ENCODE data around the gene MGAT2.
"Not testable (repeated sequence)": the region's sequence is repeated elsewhere in the genome, so short reads cannot be mapped to it uniquely, and the experiment has no call there.

The MGAT2 gene

DNA sequence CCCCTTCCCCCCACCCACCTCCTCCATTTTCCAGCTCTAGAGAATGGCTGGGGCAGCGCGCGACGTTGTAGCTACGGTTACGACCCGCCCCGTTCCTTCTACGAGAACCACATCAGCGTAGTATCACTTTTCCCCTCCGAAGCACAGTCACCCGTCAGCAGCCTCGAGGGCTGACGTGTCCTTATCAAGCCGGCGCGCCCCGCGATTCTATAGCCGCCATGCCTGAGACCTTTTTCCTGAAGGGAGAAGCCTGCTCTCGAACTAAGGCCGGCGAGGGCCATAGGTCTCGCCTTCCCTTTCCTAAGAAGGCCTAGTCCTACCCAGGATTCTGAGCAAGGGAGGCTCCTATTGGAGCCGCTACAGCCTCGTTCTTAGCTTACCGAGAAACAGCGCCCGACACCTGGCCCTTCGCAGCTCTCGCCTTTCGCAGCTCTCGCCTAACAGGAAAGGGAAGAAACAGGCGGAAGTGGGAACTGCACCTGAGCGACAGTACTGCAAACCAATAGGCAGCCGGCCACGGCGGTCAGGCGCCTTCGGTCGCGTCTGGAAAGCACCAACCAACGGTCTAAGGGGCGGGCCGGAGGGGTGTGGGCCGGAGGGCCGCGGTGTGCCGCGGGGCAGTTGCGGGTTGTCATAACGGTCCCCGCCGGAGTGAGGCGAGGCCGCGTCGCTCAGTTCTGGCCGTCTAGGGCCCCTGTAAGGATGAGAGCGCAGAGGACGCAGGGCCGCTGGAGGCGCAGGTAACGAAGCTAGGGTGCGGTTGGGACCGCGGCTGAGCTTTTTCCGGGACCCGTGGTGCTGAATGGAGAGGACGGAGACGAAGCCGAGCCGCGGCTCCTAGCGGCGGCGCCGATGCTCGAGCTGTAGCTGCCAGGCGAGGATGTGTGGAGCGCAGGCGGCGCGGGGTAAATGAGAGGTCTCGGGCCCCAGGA is at the start of gene MGAT2, which contains the start of gene RPL36AL:
TSS of gene MGAT2 (plus strand) at position 618 of the 932 bp plus-strand sequence. CDS start 470 bp downstream, outside the sequence.
TSS of gene RPL36AL (minus strand) at position 445 of the 932 bp plus-strand sequence. CDS start 1,522 bp downstream, outside the sequence.
- DNase-seq (ENCODE audit: low spot score): peak; percentile 91

GRCh38 chr14:49574038-49574437 is 46.6 kb upstream of the MGAT2 start:
- no peak for DNase-seq (ENCODE audit: low spot score)

GRCh38 chr14:49578141-49578540 is 42.5 kb upstream of the MGAT2 start:
- no peak for DNase-seq (ENCODE audit: low spot score)

DNA sequence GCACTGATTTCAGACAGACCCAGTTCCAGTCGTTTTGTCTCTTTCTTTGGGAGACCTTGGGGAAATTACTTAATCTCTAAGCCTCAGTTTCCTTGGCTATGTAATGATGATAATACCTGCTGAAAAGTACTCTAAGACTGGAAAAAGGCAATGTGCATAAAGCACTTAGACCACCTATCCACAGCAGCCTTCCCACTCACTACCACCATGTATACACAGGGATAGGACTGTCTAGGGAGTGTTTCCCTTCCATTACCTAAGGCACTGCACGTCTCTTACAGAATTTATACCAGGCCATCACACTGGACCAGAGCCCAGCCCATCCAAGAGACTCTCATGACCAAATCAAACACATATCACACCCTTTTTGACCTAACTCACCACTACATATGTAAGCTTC is 40.8 kb upstream of the MGAT2 start:
- no peak for DNase-seq (ENCODE audit: low spot score)

DNA sequence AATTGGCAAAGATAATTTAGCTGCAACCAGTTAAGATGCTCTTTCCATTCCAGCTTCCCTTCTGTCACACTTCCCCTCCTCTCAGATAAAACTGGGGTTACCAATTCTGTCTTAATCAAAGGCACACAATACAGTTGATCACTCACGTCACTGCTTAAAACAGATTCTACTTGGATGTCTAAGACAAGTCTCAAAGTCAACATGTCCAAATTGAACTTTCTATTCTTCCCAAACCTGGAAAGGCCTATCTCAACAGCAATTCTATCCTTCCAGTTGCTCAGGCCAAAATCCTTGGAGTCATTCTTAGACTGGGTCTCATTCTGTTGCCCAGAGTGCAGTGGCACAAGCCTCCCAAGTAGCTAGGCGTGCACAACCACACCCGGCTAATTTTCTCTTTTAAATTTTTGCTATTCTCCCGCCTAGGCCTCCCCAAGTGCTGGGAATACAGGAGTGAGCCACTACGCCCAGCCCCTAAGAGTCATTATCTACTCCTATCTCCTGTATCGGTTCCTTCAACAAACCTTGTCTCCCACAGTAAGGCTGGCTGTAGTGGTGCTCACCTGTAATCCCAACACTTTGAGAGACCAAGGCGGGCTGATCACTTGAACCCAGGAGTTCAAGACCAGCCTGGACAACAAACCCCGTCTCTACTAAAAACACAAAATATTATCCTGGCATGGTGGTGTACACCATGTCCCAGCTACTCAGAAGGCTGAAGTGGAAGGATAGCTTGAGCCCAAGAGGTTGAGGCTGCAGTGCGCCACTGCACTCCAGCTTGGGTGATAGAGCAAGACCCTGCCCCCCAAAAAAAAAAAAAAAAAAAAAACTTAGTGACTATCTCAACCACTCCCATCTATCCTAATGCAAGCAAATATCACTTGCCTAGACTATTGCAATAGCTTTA is 39.1 kb upstream of the MGAT2 start:
- DNase-seq (ENCODE audit: low spot score): no peak

DNA sequence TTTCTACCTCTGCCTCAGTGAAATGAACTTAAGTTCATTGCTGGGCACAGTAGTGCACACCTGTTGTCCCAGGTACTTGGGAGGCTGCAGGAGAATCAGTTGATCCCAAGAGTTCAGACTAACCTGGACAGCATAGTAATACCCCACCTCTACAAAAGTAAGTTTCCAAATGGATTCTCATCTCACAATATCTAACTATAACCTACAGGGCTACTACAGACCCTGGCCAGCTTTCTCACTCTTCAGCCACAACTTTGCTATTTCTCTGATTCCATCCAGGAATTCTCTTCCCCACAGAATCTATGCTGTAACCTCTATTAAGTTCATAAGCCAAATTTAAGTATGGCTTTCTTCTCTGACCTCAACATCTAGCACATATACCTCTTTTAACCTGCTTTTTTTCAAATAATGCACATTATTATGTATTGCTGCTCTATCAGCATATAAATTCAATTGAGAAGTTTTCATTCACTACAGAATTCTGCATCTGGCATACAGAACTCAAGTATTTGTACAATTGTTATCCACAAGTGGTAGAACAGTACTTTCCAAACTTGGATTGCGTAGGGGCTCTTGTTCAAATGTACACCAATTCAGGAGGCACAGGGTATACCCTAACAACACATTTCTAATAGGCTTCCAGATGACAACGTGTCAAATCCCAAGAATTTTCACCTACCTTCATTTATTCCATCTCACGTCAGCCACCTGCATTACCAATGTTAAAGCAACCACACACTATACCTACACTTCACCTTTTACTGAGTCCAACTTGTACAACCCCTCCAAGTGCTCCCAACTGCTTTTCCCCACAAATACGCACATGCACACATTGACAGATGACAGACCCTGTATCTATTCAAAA is 38.3 kb upstream of the MGAT2 start:
- no peak for DNase-seq (ENCODE audit: low spot score)

GRCh38 chr14:49583629-49584028 is 37.0 kb upstream of the MGAT2 start:
- no peak for DNase-seq (ENCODE audit: low spot score)

GRCh38 chr14:49584058-49584457 is 36.5 kb upstream of the MGAT2 start:
- no peak for DNase-seq (ENCODE audit: low spot score)

GRCh38 chr14:49584981-49585640 is 35.5 kb upstream of the MGAT2 start:
- not testable (repeated sequence) for DNase-seq (ENCODE audit: low spot score)

DNA sequence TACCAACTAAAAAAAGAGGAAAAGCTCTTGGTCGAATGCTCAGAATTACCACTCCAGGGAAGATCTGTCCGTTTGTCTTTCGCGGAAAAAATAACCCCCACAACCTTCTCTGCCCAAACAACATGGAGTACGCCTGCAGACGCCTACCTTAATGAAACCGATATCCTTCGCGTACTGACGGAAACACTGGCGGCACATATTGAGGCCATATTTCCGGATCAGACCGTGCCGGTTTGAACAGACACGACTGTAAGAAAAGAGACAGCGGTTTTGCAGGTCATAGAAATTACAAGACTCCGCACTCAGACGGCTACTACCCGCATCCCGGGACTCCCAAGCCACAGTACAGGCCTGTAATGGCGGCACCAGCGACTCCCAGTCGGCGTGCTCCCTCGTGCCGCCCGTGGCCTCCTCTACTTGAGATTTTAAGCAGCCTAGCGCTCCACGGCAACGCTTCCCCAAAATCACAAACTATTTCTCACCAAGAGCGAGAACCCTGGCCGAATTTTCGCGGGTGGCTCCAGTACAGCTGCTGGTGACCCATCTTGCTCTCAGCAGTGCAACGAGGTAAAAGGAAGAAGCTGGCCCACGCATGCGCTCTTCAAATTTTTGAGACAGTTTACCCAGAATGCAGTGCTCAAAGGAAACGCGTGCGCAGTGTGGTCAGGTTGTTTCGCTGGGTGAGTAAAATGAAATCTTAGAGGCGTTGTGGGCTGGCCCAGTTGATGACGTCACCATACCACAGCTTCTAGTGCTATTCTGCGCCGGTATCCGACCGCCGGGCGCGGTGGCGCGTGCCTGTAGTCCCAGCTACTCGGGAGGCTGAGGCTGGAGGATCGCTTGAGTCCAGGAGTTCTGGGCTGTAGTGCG is 34.6 kb upstream of the MGAT2 start, which contains the start of gene RPS29:
TSS of gene RPS29 (minus strand) at position 578 of the 870 bp plus-strand sequence. CDS start at position 544, 34 bp downstream.
- DNase-seq (ENCODE audit: low spot score): peak; percentile 56

GRCh38 chr14:49586673-49587460 is 33.7 kb upstream of the MGAT2 start:
- DNase-seq (ENCODE audit: low spot score): no peak

DNA sequence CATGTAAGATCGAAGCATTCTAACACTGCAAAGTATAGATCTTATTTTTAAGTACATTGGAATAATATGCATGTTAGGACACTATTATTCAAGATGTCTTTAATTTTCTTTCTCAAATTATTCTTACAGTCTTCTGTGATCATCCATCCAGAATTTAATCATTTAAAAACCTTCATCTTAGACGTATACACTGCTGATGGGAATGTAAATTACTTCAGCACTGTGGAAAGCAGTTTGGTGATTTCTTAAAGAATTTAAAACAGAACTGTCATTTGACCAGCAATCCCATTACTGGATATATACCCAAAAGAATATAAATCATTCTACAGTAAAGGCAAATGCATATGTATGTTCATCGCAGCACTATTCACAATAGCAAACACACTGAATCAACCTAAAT is 31.2 kb upstream of the MGAT2 start:
- no peak for DNase-seq (ENCODE audit: low spot score)

- DNase-seq (ENCODE audit: low spot score): no peak
Observed at GRCh38 chr14:49593016-49593415, 27.6 kb upstream of the MGAT2 start.

GRCh38 chr14:49594347-49595091 is 26.1 kb upstream of the MGAT2 start:
- no peak for DNase-seq (ENCODE audit: low spot score)

GRCh38 chr14:49598189-49598484 is 22.5 kb upstream of the MGAT2 start:
- no peak for DNase-seq (ENCODE audit: low spot score)

DNA sequence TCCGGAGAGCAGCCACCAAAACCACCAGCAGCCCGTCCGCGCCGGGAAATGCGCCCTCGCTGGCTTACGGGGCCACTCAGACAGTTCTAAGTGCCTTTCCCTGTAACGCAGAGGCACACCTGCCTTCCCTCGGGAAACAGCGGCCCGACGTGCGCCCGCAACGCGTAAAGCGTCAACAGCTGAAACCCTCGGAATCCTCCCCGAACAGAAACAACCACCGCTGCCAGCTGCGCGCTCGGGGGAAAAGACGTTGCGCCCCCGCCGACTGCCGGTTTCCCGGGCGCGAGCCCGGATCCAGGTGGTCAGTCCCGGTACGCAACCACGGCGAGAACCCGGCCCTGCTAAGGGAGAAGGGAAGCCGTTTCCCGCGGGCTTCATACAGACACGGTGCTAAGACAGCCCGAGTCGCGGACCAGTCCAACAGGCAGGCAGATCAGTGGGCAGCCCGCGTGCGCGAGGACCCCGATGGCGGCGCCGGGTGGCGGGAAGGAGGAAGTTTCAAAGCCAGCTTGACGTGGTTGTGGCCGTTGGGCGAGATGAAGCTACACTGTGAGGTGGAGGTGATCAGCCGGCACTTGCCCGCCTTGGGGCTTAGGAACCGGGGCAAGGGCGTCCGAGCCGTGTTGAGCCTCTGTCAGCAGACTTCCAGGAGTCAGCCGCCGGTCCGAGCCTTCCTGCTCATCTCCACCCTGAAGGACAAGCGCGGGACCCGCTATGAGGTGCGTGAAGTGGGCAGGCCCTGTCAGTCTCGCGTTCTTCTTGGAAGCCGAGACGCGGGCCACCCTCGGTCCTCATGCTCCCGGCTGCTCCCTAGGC is 21.9 kb upstream of the MGAT2 start, which contains the start of gene LRR1:
TSS of gene LRR1 (plus strand) at position 456 of the 816 bp plus-strand sequence. CDS start at position 537, 81 bp downstream.
- peak; percentile 56 for DNase-seq (ENCODE audit: low spot score)

DNA sequence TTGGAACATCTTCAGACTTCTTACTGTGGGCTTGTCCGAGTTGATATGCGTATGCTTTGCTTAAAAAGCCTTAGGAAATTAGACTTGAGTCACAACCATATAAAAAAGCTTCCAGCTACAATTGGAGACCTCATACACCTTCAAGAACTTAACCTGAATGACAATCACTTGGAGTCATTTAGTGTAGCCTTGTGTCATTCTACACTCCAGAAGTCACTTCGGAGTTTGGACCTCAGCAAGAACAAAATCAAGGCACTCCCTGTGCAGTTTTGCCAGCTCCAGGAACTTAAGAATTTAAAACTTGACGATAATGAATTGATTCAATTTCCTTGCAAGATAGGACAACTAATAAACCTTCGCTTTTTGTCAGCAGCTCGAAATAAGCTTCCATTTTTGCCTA is 13.0 kb upstream of the MGAT2 start:
- DNase-seq (ENCODE audit: low spot score): no peak

DNA sequence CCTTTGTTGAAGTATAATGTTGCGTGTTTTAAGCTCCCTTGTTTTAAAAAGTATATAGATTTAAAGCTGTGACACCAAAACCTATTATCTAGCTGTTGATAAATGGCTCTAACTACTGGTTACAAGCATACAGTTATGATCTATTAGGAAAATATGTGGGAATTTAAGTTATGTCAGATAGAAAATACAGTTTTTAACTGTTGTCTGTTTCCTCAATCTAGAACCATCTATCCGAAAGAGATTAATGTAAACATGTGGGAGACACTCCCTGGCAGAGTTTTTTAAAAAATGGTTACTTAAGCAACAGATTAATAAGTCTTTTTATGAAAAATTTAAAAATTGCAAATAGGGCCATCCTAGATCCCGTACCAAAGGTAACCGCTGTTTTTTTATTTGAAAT is 8.3 kb upstream of the MGAT2 start:
- no peak for DNase-seq (ENCODE audit: low spot score)
